Keratinocyte (primary cell): ENCODE data around the gene PAAF1. TPM values are rescaled to one million over a fixed set of nuclear protein-coding genes. Genes with fewer than 3 reads are reported as not detected.

Source experiments
- DNase-seq: peaks from one replicate; pipeline ENCODE4 v3.0.0-alpha.2; 2011; ENCODE audit warnings: low read depth, missing footprints, low spot score
- FAIRE-seq: peaks from 2 replicates; lab custom pipeline; 2011; peaks lifted over from hg19 to GRCh38; lab: Jason Lieb, UNC
- H2AFZ ChIP-seq: 2 replicates; pipeline ENCODE4 v1.6.0; 2012; ENCODE audit warnings: low read length, control low read depth, inconsistent platforms; ENCODE audit not compliant: control insufficient read depth
- H3K27ac ChIP-seq: 2 replicates; pipeline ENCODE4 v1.5.1; 2011; ENCODE audit warnings: low read length; ENCODE audit not compliant: control insufficient read depth, insufficient read depth
- H3K27me3 ChIP-seq: 3 replicates; pipeline ENCODE4 v1.6.0; 2011; ENCODE audit warnings: low read length; ENCODE audit not compliant: control insufficient read depth, insufficient read depth; ENCODE audit errors: extremely low read depth
- H3K36me3 ChIP-seq, 2 experiments: 2 replicates in 1 of 2; 3 replicates in 1 of 2; pipeline ENCODE4 v1.5.1; 2011; ENCODE audit warnings: low read length in 2 of 2, mild to moderate bottlenecking in 1 of 2; ENCODE audit not compliant: control insufficient read depth in 2 of 2, insufficient read depth in 2 of 2; ENCODE audit errors: extremely low read depth in 1 of 2
- H3K4me1 ChIP-seq: 3 replicates; pipeline ENCODE4 v1.5.1; 2011; ENCODE audit warnings: low read length; ENCODE audit not compliant: control insufficient read depth, insufficient read depth; ENCODE audit errors: extremely low read depth
- H3K4me2 ChIP-seq: 3 replicates; pipeline ENCODE4 v1.6.0; 2011; ENCODE audit warnings: low read depth, low read length; ENCODE audit not compliant: control insufficient read depth, insufficient read depth; ENCODE audit errors: extremely low read depth
- H3K4me3 ChIP-seq, 3 experiments: fragments of 200-600 bp in 1 of 3; sonication (generic) in 1 of 3; 2 replicates in 2 of 3; 3 replicates in 1 of 3; pipeline ENCODE4 v1.5.1; 2011 to 2016; ENCODE audit warnings: low read length in 3 of 3, mild to moderate bottlenecking in 3 of 3, control low read depth in 2 of 3, inconsistent platforms in 1 of 3, low read depth in 1 of 3, mixed read lengths in 1 of 3, mixed run types in 1 of 3, moderate library complexity in 1 of 3; ENCODE audit not compliant: control insufficient read depth in 2 of 3, insufficient read depth in 2 of 3; ENCODE audit errors: extremely low read depth in 1 of 3
- H3K79me2 ChIP-seq: 2 replicates; pipeline ENCODE4 v1.6.0; 2012; ENCODE audit warnings: low read length; ENCODE audit not compliant: control insufficient read depth, insufficient read depth
- H3K9ac ChIP-seq: 3 replicates; pipeline ENCODE4 v1.6.0; 2011; ENCODE audit warnings: low read length; ENCODE audit not compliant: control insufficient read depth, insufficient read depth; ENCODE audit errors: extremely low read depth
- H3K9me1 ChIP-seq: 3 replicates; pipeline ENCODE4 v1.6.0; 2011; ENCODE audit warnings: low read length; ENCODE audit not compliant: control insufficient read depth, insufficient read depth; ENCODE audit errors: extremely low read depth
- H3K9me3 ChIP-seq: 2 replicates; pipeline ENCODE4 v1.5.1; 2012; ENCODE audit warnings: low read depth, low read length; ENCODE audit not compliant: control insufficient read depth
- H4K20me1 ChIP-seq: 3 replicates; pipeline ENCODE4 v1.6.0; 2011; ENCODE audit warnings: low read length; ENCODE audit not compliant: control insufficient read depth, insufficient read depth; ENCODE audit errors: extremely low read depth
- EZH2 ChIP-seq: IDR thresholded peaks from one replicate; pipeline ENCODE4 v1.6.1; 2012; ENCODE audit warnings: inconsistent platforms, mild to moderate bottlenecking, low read length, moderate library complexity
- dilution Hi-C: fragments of 300-500 bp; cut with MboI; formaldehyde crosslinking; loops from one replicate; pipeline ENCODE4 v1.7.0; 2020; ENCODE audit warnings: low sequenced_read_pairs; ENCODE audit not compliant: extremely low pct_ligation_motif_present
- polyA plus RNA-seq, 5 experiments: library from polyadenylated mRNA; depleted of rRNA in 3 of 5; stranded (reverse) in 3 of 5; stranded (forward) in 1 of 5; unstranded in 1 of 5; fragments of >200 nt; gene quantifications; 1 replicate in 1 of 5; 2 replicates in 3 of 5; 3 replicates in 1 of 5; pipeline versions ENCODE4 v1.2.1 to v1.2.3, GENCODE V29; 2011 to 2012; ENCODE audit warnings: missing spikeins in 2 of 5, low read depth in 1 of 5, low replicate concordance in 1 of 5
- TF ChIP-seq, protein P1 (sequence below), 3 experiments: IDR thresholded peaks in 1 of 3; conservative IDR thresholded peaks in 1 of 3; optimal IDR thresholded peaks in 1 of 3; 2 replicates in 2 of 3; 3 replicates in 1 of 3; pipeline versions ENCODE3 to v1.5.1; 2011; ENCODE audit warnings: low read length in 3 of 3, mild to moderate bottlenecking in 3 of 3, moderate library complexity in 2 of 3, control low read depth in 1 of 3, inconsistent platforms in 1 of 3; ENCODE audit not compliant: insufficient read depth in 2 of 3; ENCODE audit errors: extremely low read depth in 1 of 3

The PAAF1 gene
- polyA plus RNA-seq, 1 donor (not counting 4 experiments of a cell fraction or from before 2014, with no cell fraction given) = 19.1 TPM

DNA sequence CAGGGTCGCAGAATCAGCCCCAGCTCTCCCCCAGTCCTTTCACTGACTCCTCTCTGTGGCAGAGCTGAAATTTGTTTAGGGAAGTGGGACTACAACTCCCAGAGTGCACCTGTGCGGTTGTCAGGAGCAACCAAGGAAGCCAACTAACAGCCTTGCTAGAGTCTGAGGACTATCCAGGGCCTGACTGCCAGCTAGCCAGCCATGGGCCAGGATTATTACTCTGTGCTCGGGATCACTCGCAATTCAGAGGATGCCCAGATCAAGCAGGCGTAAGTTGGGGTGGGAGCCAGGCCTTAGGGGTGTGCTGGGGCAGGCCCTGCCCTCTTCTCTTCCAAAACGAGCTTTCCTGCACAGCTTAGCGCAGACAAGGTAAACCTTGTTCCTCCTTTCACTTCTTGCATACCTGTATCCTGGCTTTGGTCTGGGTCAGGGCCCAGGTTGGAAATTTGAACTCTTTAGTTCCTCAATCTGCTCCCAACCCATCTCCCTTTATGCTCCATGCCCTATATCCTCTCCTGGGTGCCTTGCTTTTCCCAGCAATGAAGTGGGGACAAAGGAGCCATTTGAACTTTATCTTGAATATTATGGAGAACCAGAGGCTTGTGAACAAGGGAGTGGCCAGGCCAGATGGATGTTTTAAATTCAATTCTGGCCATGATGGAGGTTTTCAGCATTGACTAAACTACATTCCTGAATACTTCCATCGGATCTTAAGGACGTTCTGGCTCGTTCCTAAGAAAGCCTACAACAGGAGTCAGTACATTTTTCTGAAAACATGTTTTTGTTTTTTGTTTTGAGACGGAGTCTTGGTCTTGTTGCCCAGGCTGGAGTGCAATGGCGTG, 74.3 kb downstream of the PAAF1 start, which contains the start of gene DNAJB13:
Gene DNAJB13, plus strand, starts transcription at position 158 of the 842 bp plus-strand sequence. Its CDS starts 44 bp downstream, at position 202.
- no peak for FAIRE-seq
- Histone ChIP-seq H2AFZ (no peak within 1 kb of the TSS), H3K9ac (no peak within 1 kb of the TSS), H3K9me3 (no peaks in the 10 kb centered on the region), H3K4me1 (peaks cover 2% of the 10 kb centered on the region), H3K4me2 (no peak within 1 kb of the TSS), H3K9me1 (no peaks in the 10 kb centered on the region), H3K79me2 (no peaks in the 10 kb centered on the region), H3K27ac (no peak within 1 kb of the TSS), H3K4me3 (no peak within 1 kb of the TSS), H3K36me3 (no peaks in the 10 kb centered on the region), H3K27me3 (no peaks in the 10 kb centered on the region), H4K20me1 (no peaks in the 10 kb centered on the region)
- DNase-seq = no peak
- dilution Hi-C loops = no loop called here
- TF ChIP-seq, protein P1, sequence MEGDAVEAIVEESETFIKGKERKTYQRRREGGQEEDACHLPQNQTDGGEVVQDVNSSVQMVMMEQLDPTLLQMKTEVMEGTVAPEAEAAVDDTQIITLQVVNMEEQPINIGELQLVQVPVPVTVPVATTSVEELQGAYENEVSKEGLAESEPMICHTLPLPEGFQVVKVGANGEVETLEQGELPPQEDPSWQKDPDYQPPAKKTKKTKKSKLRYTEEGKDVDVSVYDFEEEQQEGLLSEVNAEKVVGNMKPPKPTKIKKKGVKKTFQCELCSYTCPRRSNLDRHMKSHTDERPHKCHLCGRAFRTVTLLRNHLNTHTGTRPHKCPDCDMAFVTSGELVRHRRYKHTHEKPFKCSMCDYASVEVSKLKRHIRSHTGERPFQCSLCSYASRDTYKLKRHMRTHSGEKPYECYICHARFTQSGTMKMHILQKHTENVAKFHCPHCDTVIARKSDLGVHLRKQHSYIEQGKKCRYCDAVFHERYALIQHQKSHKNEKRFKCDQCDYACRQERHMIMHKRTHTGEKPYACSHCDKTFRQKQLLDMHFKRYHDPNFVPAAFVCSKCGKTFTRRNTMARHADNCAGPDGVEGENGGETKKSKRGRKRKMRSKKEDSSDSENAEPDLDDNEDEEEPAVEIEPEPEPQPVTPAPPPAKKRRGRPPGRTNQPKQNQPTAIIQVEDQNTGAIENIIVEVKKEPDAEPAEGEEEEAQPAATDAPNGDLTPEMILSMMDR (optimal IDR thresholded peaks at IDR 0.05 in 1 of 3, IDR thresholded peaks at IDR 0.05 in 1 of 3, conservative IDR thresholded peaks at IDR 0.05 in 1 of 3; ENCODE audit: extremely low read depth in 1 of 3, insufficient read depth in 2 of 3, low read length in 3 of 3) = no peak
- no peak for TF ChIP-seq EZH2

DNA sequence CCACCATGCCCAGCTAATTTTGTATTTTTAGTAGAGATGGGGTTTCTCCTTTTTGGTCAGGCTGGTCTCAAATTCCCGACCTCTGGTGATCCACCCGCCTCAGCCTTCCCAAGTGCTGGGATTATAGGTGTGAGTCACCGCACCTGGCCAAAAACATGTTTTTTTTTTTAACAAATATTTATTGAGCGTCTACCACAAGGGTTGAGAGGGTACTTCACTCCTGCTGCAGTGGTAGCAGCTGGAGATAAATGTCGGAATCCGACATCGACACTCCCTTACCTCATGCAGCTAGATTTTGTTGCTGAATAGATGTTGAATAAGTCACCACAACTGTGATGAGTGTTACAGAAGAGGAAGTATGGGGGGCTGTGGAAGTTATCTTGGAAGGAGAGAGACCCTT, 75.0 kb downstream of the PAAF1 start:
- TF ChIP-seq, protein P1 (optimal IDR thresholded peaks at IDR 0.05 in 1 of 3, IDR thresholded peaks at IDR 0.05 in 1 of 3, conservative IDR thresholded peaks at IDR 0.05 in 1 of 3; ENCODE audit: extremely low read depth in 1 of 3, insufficient read depth in 2 of 3, low read length in 3 of 3) = no peak
- no peak for TF ChIP-seq EZH2
- peaks cover 4% of the 10 kb centered on the region for H3K4me1 ChIP-seq
- H3K4me3 ChIP-seq = no peak overlapping the region
- H3K9me1 ChIP-seq = no peaks in the 10 kb centered on the region
- no peaks in the 10 kb centered on the region for H3K36me3 ChIP-seq
- dilution Hi-C loops = no loop called here
- FAIRE-seq = no peak
- peaks cover 2% of the 10 kb centered on the region for H3K27me3 ChIP-seq
- DNase-seq = no peak
- H3K9me3 ChIP-seq = no peaks in the 10 kb centered on the region
- no peak overlapping the region for H2AFZ ChIP-seq
- H3K27ac ChIP-seq = no peak overlapping the region
- H4K20me1 ChIP-seq = no peaks in the 10 kb centered on the region
- H3K4me2 ChIP-seq = no peak overlapping the region
- H3K79me2 ChIP-seq = no peaks in the 10 kb centered on the region
- H3K9ac ChIP-seq = no peak overlapping the region
